HG02798 (cell line): ENCODE measurements around the gene CA5A.

Experiments used
- ATAC-seq: cut with Tn5 transposase; IDR thresholded peaks from one replicate; pipeline ENCODE4 v1.9.1; 2021; ENCODE audit warnings: mild to moderate bottlenecking; ENCODE audit not compliant: unreplicated experiment, poor library complexity

CA5A gene

DNA sequence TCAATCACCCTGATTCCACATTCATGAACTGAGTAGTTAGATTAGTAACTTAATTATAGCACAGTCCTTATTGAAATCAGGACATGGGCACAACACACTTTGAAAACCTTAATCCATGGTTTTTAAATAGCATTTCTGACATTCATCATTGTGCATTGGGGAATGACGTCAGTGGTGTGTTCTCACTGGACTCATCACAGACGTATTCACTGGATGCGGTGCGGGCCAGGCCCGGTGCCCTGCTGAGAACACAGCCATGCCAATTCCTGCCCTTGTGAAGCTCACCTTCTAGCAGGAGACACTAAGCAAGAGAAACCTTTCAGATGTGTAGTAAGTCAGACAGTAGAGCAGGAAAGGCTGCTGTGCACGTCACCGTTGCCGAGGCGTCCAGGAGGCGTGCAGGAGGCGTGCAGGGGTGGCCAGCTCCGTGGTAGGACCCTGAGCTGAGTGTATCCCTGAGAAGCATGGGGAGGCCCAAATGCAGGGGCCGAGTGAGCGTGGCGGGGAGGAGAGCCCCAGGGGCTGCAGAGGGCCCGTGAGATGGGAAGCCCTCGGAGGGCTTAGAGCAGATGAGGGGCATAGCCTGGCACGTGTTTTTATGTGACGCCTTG, 27.8 kb upstream of the CA5A start:
- ATAC-seq, result no peak

GRCh38 chr16:87963400-87963799, 27.1 kb upstream of the CA5A start:
- ATAC-seq, result no peak

DNA sequence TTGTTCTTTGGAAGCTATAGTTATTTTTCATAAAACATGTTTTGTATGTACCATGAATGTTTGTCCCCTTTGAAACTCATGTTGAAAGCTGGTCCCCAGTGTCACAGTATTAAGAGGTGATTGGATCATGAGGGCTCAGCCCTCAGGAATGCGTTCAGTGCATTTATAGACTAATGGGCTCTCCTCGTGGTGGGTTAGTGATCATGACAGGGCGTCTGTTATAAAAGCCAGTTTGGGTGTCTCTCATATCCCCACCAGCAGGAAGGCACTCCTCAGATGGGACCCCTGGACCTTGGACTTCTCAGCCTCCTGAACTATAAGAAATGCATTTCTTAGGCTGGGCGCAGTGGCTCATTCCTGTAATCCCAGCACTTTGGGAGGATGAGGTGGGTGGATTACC, 25.3 kb upstream of the CA5A start:
- no peak for ATAC-seq

DNA sequence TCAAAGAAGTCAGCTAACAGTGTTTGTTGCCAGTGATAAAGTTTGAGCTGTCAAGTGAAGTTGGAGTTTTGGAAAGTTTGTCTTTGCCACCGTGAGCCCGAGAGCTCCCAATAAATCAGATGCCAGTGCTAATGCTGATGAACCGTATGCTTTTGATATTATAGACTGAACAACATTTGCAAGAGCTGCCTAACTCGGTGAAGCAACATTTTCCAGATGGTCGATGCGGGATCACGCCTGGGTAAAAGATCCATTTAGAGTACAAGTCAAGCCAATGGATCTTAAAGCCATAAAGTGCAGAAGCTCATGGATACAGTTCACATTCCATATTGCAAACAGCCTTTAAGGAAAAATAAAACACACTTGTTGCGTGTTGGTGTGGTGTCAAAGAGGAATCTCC, 24.5 kb upstream of the CA5A start:
- no peak for ATAC-seq

DNA sequence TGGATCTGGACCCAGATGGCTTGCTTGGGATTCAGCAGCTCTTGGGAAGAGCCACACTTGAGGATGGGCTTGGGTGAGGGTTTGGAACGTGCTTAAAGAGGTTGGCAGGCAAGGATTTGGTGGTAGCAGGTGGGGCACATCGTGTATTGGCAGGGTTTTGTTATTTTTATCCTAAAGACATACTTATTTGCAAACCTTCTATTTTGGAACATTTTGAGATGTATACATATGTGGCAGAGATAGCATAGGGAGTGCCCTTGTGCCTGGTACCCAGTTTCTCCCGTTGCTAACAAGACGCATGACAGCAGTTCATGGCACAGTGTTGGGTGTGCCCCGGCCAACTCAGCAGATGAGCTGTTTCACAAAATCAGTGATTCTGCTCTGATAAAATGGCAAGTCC, 24.0 kb upstream of the CA5A start:
- no peak for ATAC-seq

GRCh38 chr16:87959391-87959990, 23.2 kb upstream of the CA5A start:
- ATAC-seq, result no peak

- ATAC-seq, result no peak
Measured at GRCh38 chr16:87958632-87959031, 22.3 kb upstream of the CA5A start.

GRCh38 chr16:87957296-87958094, 21.2 kb upstream of the CA5A start:
- ATAC-seq, result no peak

DNA sequence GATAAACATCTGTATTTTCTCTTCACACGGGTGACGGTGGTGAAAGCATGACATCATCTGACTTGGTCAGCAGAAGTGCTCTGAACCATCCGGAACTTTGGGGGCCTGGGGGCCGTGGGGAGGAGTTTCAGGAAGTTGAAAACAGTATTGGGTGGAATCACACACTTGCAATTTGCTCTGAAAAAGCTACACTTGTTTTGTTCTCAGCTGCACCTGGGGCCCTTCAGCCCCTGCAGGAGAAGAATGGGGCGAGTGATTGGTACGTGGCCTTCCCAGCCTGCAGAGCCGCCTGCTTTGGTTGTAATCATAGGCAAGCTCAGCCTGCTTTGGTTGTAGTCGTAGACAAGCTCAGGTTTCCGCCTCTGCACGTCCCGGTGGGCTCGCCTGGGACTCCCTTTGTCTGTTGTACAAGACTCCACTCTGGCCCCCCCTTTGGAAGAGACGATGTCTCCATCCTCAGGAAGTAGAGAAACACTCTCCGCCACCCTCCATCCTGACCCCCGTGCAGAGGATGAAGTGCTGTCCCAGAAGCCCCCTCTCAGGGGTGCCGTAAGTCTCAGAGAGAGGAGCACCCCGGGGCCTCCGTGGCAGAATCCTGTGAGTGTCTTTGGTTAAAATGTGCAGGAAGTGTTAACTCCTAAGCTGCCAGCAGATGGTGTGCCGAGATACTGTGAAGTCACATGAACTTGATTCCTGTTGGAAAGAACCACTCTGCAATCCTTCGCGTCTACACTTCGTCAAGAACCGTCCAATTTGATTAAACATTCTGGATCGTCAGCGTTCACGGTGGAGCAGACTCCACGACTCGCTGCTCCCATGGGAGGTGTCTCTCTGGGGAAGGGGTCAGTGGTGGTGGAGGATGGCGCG, 20.3 kb upstream of the CA5A start:
- ATAC-seq, result peak; percentile 32

- no peak for ATAC-seq
Measured at GRCh38 chr16:87956098-87956364, 19.7 kb upstream of the CA5A start.

DNA sequence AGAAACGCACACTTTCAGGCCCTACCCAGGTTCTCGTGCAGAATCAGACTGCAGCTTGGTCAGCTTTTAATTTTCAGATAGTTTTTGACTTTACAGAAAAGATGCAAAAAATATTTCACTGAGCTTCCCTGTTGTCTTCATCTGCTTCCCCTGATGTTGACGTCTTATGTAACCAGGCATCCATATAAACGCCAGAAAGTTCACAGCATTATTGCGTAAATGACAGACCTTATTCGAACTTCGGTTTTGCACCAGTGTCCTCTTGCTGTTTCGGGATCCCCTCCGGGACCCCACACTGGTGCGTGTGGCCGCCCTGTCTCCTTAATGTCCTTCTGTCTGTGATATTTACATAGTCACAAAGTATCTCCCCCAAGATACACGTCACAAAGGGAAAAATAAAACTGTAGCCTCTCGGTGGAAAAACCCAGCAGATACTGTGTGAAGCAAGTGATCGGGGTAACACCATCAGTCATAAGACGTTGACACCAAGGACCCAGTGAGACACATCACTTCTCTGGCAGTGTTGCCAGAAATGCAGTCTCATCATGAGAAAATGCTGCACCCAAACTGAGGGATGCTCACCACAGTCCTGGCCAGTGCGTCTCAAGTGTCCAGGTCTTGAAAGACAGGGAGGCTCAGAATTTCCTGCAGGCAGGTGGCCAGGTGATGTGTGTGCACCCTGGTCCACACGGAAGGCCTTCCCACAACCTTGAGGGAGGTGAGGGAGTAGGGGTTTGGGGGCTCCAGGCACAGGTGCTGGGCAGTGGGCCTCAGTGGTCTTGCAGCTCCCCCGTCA, 19.2 kb upstream of the CA5A start:
- no peak for ATAC-seq

- no peak for ATAC-seq
Measured at GRCh38 chr16:87954826-87955225, 18.5 kb upstream of the CA5A start.

DNA sequence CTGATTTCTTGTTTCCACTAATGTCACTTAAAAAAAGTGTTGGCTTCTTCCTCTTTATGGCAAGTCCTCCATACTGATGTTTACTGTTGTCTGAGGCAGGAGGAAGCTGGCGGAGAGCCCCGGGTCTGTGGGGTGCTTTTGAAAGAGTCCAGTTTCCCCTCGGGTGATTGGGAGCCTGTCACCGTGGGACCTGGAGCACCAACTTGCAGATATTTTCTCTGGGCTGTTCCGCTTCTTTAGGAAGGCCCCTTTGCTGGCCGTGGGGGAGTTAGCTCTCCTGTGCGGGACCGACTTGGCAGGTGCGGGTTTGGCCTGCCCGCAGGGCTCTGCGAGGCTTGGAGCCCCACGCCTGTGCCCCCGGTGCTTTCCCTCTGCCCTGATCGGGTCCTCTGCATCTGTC, 18.0 kb upstream of the CA5A start:
- no peak for ATAC-seq

- ATAC-seq, result no peak
Measured at GRCh38 chr16:87953308-87954215, 17.2 kb upstream of the CA5A start.

- ATAC-seq, result no peak
Measured at GRCh38 chr16:87952751-87953150, 16.4 kb upstream of the CA5A start.

GRCh38 chr16:87951552-87952538, 15.5 kb upstream of the CA5A start:
- ATAC-seq, result peak; percentile 2

DNA sequence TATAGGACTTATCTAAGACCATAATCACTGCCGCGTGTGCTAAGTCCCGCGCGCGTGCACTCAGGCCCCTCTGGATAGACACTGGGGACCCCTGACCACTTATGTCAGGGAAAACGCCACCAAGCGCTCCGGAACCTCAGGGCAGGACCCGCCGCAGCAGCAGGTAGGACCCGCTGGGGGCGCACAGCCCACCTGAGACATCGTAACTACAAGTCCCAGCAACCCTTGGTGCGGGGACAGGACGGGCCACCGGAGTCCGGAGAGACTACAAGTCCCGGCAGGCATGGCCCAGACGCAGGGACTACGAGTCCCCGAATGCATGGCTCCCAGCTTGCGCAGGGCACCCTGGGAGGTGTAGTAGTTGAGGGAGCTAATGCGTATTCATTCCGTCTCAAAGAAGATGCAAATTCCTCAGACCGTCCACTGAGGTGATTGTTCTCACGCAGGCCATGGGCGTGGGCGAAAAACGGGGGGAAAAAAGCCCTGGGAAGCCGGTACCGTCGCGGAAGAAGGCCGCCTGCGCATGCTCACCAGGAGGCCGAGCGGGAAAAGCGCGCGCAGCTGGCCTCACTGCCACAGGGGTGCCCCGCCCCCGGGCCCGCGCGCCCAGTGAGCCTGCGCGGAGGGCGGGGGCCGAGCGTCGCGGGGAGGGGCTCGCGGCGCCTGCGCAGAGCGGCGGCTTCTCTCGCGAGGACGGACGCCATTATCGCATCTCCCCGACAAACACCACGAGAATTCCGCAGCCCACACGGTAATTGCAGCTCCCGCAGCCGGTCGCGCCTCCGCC, 14.6 kb upstream of the CA5A start, which contains the start of gene BANP:
Gene BANP, plus strand, starts transcription at position 670 of the 787 bp plus-strand sequence. CDS start 23,682 bp downstream, outside the sequence.
- ATAC-seq, result peak; percentile 88
